Endometrial microvascular endothelial cells (primary cell): ENCODE data around the gene CHCT1. TPM values are rescaled to one million over a fixed set of nuclear protein-coding genes. Genes with fewer than 3 reads are reported as not detected.
"Not testable (repeated sequence)": the region's sequence is repeated elsewhere in the genome, so short reads cannot be mapped to it uniquely, and the experiment has no call there.

Source experiments
- in situ Hi-C: cut with HindIII; loops from 2 replicates; pipeline ENCODE4 v1.10.0; 2017; ENCODE audit warnings: low sequenced_read_pairs, low pct_unique_long_range_greater_than_20kb; ENCODE audit errors: inconsistent ontology term
- total RNA-seq: library from RNA; depleted of rRNA; stranded (reverse); fragments of >200 nt; gene quantifications from one replicate; pipeline ENCODE4 v1.2.3, GENCODE V29; 2015; ENCODE audit errors: inconsistent ontology term

CHCT1 gene
- total RNA-seq, 1 donor from 2014 or later = not detected

DNA sequence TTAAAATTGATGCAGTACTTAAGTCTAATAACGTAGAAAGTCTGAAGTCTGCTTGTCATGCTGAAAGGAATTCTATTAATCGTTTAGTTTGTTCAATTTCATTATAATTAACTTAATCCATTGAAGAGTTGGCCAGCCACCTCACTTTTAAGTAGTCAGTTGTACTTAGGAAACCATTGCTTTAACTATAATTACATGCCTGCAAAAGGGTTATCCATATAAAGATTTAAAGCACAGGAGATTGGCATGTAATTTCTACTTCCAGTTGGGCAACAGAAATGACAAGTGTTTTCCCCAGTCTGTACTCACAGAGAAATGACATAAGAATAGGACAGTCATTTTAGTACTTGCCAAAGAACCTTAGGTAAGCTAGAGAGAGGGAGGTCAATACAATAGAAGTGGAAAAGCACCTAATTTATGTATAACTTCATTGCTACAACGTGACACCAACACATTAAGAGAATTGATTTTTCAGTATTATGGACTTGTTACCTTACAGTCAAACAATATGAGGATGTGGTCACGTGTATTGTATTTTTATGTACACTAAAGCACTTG is 26.7 kb upstream of the CHCT1 start:
- in situ Hi-C loops = no loop called here

DNA sequence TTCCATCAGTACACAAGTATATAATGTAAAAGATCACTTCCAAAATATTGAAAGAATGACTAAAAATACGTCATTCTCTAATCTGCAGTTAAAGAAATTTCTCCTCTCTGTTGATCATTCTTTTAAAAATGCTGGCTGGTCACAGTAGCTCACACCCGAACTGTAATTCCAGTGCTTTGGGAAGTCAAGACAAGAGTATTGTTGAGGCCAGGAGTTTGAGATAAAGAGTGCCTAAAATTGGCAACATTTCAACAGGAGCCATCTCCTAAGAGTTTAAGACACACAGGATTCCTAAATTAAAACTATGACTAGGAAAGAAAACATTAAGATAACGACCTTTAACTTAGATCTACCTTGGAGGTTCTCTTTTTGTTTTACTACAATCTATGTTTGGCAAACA is 25.9 kb upstream of the CHCT1 start:
- in situ Hi-C loops = no loop called here

DNA sequence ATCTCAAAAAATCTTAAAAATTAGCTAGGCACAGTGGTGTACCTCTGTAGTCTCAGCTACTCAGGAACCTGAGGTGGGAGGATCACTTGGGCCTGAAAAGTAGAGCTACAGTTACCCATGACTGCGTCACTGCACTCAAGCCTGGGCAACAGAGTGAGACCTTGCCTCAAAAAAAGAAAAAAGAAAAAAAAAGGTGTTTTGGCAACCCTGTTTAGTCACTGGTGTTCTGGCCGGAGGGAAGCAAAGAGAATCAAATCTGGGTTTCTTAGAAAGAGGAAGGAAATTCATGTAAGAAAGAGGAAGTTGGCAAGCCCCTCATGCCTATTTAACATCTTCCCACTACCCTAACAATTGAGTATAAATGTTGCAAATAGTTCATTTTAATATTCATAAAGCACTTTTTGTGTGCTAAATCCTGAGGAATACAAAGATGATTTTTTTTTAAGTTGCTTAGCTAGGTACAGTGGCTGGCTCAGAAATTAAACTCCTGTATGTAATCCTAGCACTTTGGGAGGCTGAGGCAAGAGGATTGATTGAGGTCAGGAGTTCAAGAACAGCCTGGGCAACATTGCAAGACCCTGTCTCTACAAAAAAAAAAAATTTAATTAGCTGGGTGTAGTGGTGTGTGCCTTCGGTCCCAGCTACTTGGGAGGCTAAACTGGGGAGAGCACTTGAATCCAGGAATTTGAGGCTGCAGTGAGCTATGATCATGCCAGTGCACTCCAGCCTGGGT is 23.9 kb upstream of the CHCT1 start:
- in situ Hi-C loops = no loop called here

DNA sequence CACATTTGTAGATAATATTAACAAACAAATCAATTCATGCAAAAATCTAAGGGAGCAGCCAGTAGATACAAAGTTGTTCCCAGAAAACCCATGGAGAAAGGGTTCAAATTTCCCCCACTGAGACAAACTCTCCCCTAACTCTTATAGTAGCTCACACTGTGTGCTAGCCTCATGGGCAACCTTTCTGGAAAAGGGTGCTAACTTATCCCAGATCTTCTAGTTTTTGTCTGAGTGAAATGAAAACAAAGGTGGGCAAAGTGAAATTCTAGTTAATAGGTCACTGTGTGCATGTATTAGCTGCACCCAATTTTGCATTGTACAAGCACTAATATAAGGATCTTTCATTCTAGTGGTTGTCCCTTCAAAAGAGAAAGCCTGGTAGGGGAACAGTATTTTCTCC is 20.5 kb upstream of the CHCT1 start:
- in situ Hi-C loops = no loop called here

DNA sequence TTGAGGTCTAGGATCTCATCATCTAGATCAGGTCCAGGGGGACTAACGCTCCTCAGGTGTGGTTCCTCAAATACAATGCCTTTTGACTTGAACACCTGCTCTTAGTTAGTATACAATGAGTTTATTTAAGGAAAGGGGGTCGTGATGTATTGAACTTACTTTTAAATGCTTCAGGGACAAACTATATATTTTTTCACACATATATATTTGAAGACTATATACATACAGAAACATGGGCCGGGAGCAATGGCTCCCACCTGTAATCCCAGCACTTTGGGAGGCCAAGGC is 18.8 kb upstream of the CHCT1 start:
- in situ Hi-C loops = no loop called here

DNA sequence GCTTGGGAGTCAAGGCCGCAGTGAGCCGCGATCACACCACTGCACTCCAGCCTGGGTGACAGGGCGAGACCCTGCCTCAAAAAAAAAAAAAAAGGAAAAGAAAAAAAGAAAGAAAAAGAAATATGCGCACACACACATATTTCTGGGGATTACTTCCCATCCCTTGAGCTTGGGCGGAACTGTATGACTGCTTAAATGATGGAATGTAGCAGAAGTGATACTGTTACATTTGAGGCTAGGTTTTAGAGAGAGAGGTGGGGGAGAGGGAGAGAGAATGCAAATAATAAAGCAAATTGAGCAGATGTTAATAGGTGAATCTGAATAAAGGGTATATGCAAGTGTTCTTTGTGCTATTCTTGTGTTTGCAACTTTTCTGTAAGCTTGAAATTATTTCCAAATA is 18.3 kb upstream of the CHCT1 start:
- in situ Hi-C loops = no loop called here

DNA sequence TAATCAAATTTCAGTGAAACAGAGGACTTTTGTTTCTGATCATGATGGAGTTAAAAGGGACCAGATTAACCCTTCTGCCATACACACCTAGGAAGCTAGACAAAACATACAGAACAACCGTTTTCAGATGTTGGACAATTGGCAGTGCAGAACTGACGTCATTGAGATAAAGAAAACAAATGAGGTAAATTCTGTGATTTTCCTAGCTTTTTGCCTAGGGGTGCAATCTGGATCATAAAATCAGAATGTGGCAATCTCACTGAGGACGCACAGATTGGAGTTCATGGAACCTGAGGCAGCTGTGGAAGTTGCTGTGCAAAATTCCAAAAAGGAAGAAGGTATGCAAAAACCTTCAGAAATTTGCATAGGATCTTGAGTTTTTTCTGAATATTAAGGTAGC is 15.4 kb upstream of the CHCT1 start:
- in situ Hi-C loops = no loop called here

DNA sequence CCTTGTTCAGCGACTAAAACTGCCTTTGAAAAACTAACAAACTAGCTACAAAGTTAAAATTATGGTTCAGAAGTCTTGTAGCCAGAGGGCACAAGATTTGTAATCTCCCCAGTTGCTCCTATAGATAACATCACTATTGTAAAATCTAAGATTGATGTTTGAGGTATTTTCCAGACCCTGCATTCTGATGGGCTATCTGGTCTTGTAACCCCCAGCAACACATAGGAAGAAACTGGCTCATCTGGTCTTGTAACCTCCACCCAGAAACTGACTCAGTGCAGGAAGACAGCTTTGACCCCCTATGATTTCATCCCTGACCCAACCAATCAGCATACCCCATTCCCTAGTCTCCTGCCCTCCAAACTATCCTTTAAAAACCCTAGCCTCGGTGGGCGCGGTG is 12.3 kb upstream of the CHCT1 start:
- in situ Hi-C loops = no loop called here

DNA sequence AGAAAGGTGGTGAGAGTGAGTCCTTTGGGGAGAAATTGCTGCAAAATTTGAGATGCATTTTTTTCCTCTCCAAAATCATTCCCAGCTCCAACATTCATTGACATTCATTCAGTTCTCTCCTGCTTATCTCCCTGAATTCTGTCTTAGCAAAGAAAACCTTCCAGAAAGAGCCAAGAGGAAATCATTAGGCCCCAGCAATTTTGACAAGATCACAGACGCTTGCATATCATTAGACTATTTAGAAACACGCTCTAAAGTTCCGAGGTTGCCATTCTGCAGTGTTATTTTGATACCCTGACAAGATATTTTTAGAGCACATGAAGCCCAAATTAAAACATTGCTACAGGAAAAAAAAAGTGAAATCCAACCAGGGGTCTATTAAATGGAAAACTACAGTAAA is 9.6 kb upstream of the CHCT1 start:
- in situ Hi-C loops = no loop called here

DNA sequence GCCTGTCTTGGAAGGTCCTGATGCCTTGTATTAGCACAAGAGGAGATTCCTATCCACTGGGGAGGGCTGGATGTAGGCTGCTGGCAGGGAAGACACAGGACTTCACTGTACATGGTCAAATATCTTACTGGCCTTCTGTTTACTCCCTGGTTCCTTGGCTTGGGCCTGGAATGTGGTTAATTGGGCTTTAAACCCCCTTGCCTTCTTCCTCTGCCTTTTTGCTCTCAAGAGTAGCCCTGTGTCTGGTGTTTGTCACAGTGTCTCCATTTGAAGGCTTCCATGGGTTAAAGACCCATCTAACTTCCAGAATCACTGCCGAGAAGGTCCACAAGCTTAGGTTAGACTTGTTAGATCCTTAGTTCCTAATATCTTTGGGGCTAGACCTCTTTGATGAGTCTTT is 7.1 kb upstream of the CHCT1 start:
- in situ Hi-C loops = no loop called here

DNA sequence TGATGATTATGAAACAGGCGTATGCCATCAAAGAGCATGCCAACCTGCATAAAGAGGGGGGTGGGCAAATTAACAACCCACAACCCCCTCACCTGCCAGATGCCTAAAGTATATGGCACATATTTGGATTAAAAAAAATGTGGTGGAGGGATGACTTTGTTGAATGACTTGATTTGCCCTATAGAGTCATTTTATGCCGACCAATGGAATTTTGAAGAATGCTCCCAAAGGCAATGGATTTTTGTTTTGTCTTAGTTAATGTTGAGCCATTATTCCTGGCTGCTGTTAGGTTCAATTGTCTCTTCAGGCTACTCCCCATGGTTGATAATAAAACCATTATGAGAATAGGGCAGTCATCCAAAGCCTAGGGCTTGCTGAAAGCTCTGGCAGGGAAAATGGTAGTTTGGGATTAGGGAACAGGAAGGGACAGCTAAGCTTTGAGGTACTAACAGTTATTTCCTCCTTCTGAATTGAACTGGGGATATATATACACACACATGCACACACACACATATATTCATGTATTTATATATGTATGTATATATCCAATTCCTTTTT is 5.8 kb upstream of the CHCT1 start:
- in situ Hi-C loops = no loop called here

DNA sequence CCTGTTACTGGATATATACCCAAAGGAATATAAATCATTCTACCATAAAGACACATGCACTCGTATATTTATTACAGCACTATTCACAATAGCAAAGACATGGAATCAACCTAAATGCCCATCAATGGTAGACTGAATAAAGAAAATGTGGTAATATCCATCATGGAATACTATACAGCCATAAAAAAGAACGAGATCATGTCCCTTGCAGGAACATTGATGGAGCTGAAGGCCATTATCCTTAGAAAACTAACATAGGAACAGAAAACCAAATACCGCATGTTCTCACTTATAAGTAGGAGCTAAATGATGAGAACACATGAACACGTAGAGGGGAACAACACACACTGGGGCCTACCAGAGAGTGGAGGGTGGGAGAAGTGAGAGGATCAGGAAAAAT is 3.3 kb upstream of the CHCT1 start:
- in situ Hi-C loops = not testable (repeated sequence)

DNA sequence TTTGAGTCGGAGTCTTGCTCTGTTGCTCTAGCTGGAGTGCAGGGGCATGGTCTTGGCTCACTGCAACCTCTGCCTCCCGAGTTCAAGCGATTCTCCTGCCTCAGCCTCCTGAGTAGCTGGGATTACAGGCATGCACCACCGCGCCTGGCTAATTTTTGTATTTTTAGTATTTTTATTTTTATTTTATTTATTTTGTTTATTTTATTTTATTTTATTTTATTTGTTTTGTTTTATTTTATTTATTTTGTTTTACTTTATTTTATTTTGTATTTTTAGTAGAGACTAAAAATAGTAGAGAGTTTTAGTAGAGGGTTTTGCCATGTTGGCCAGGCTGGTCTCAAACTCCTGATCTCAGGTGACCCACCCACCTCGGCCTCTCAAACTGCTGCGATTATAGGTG is 2.4 kb upstream of the CHCT1 start:
- in situ Hi-C loops = not testable (repeated sequence)

DNA sequence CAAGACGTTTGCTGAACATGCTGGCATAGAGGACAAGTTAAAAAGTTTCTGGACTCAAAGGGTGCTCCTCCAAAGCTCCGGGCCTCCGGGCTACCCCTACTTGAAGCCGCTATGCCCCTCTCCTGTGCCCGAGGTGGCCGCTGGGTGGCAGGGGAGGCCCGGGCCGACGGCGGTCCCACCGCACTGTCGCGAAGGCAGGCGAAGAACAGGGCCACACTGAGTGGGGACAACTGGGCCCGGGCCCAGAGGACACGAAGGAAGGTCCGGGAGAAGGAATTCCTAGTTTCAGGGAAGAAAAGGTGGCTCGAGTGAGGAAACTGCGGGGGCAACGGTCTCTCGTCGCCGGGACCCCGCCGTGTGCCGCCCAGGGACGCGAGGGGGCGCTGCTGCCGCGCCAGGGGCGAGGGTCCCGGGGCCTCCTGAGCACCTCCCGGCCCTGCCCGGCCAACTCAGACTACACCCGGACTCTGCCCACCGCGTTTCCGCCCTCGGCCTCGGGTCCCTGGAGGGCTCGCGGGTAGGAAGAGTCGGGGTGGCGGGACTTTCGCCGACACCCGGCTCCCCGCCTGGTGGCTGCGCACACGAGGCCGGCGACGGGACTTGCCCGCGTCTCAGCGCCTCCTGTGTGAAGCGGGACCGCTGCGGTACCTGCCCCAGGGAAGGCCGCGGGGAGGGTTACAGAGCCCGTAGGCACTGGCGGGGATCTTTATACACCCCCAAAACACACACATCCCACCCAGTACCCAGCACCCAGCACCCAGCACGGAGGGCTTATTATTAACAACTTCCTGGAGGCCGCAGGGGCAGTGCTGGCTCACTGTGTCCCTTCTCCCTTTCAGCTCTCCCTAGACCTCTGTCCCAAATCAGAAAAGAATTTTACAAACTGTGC is 772 bp upstream of the CHCT1 start:
- in situ Hi-C loops = no loop called here

DNA sequence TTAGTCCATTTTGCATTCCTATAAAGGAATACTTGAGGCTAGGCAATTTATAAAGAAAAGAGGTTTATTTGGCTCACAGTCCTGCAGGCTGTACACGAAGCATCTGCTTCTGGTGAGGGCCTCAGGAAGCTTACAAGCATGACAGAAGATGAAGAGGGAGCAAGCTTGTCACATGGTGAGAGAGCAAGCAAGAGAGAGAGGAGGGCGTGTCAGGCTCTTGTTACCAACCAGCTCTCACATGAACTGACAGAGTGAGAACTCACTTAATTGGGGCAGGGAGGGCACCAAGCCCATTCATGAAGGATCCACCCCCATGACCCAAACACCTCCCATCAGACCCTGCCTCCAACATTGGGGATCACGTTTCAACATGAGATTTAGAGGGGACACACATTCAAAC is 1.6 kb downstream of the CHCT1 start:
- in situ Hi-C loops = no loop called here

DNA sequence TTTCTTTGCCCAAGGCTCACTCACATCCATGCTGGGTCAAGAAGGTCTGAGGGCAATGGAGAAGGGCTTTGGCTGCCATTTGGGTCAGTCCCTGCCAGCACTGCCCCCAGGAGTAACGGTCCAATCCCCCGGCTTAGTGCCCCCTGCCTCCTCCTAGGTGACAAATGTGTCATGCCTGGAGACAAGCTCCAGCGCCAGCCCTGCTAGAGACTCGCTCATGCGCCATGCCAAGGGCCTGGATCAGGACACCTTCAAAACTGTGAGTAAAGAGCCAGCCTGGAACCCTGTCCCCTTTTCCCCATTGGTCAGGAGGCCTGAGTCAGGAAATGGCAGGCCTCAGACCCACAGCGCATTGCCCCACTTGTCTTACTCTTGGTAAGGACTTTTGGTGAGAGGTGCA is 3.3 kb downstream of the CHCT1 start:
- in situ Hi-C loops = no loop called here

DNA sequence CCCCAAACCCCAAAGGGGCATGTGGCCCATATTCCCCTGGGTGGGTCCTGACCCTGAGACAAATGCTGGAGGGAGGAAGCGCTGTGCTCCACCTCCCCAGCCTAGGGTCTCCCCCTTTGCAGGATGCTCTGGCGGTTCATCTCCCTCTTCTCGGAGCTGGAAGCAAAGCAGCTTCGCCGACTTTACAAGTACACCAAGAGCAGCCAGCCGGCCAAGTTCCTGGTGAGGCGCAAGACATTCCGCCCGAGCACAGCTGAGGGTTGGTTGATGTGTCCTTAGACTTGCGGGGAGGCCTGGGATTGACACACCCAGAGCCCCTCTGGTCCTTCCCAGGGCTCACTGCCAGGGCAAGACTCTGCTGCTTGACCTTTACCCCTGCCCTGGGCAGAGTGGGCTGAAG is 4.3 kb downstream of the CHCT1 start:
- in situ Hi-C loops = no loop called here

DNA sequence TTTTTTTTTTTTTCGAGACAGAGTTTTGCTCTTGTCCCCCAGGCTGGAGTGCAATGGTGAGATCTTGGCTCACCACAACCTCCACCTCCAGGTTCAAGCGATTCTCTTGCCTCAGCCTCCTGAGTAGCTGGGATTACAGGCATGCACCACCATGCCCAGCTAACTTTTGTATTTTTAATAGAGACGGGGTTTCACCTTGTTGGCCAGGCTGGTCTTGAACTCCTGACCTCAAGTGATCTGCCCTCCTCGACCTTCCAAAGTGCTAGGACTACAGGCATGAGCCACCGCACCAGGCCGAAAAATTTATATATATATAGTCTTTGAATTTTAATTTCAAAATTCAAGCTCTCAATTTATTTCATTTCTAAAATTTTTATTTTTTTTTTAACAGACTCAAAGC is 6.2 kb downstream of the CHCT1 start:
- in situ Hi-C loops = not testable (repeated sequence)

DNA sequence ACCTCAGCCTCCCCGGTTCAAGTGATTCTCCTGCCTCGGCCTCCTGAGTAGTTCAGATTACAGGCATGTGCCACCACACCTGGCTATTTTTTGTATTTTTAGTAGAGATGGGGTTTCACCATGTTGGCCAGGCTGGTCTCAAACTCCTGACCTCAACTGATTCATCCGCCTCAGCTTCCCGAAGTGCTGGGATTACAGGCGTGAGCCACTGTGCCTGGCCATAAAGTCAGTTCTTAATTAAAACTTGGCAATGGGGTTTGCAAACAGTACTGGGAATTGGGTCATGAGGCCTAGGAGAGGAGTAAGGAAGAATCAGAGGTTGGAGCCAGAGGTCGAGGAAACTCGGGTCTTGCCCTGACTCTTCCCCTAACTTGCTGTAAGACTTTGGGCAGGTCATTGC is 8.3 kb downstream of the CHCT1 start:
- in situ Hi-C loops = not testable (repeated sequence)
